GM23338 (cell line): ENCODE results near the gene QSOX1.

Experiments
- CREB1 ChIP-seq: fragments of 250-450 bp; sonication (Bioruptor Pico); IDR thresholded peaks from 2 replicates; pipeline ENCODE4 v1.5.0; 2020; ENCODE audit warnings: low read depth, mild to moderate bottlenecking, moderate library complexity
- CTCF ChIP-seq, 2 experiments: fragments of 200-600 bp in 1 of 2; sonication (generic) in 1 of 2; conservative IDR thresholded peaks; 2 replicates each; pipeline versions ENCODE4 v1.5.1 to v1.6.1; 2016 to 2017; ENCODE audit warnings: antibody characterized with exemption in 2 of 2, low read depth in 2 of 2, mild to moderate bottlenecking in 2 of 2, moderate library complexity in 1 of 2
- EZH2 ChIP-seq: fragments of 200-600 bp; sonication (generic); IDR thresholded peaks from one replicate; pipeline ENCODE4 v1.8.0; 2017; ENCODE audit warnings: antibody characterized with exemption, mild to moderate bottlenecking, low read depth; ENCODE audit not compliant: unreplicated experiment
- EZH2phosphoT487 ChIP-seq: fragments of 200-600 bp; sonication (generic); IDR thresholded peaks from one replicate; pipeline ENCODE4 v1.8.1; 2018; ENCODE audit warnings: antibody characterized with exemption; ENCODE audit not compliant: unreplicated experiment
- JUNB ChIP-seq: IDR thresholded peaks from one replicate; pipeline ENCODE4 v1.6.1; 2016; ENCODE audit warnings: antibody characterized with exemption; ENCODE audit not compliant: unreplicated experiment
- POLR2AphosphoS5 ChIP-seq: IDR thresholded peaks from 2 replicates; pipeline ENCODE4 v1.6.1; 2016; ENCODE audit warnings: antibody characterized with exemption, low read depth
- REST ChIP-seq: IDR thresholded peaks from one replicate; pipeline ENCODE4 v1.6.1; 2018; ENCODE audit warnings: antibody characterized with exemption; ENCODE audit not compliant: unreplicated experiment
- ZNF114 ChIP-seq: fragments of 250-450 bp; sonication (Bioruptor Pico); IDR thresholded peaks from 2 replicates; pipeline ENCODE4 v1.5.0; 2020; ENCODE audit warnings: mild to moderate bottlenecking, moderate library complexity

- no peak for TF ChIP-seq EZH2
- no peak for TF ChIP-seq CTCF (conservative IDR thresholded peaks at IDR 0.05; ENCODE audit: low read depth in 2 of 2)
- no peak for TF ChIP-seq POLR2AphosphoS5
- TF ChIP-seq REST = no peak
- TF ChIP-seq ZNF114 (CRISPR knock-in tag) = no peak
- TF ChIP-seq CREB1 (CRISPR knock-in tag) = no peak
- TF ChIP-seq JUNB = no peak
- TF ChIP-seq EZH2phosphoT487 = no peak
Observed at GRCh38 chr1:180194048-180194425, 39.4 kb downstream of the QSOX1 start.
